Neural progenitor cell (in vitro differentiated cells): ENCODE data around the gene SEC63.
"Not testable (repeated sequence)": the region's sequence is repeated elsewhere in the genome, so short reads cannot be mapped to it uniquely, and the experiment has no call there.

Source experiments
- EZH2 ChIP-seq: fragments of 200-600 bp; sonication (generic); IDR thresholded peaks from 2 replicates; pipeline ENCODE4 v1.6.1; 2017; ENCODE audit warnings: antibody characterized with exemption, mild to moderate bottlenecking, moderate library complexity
- EZH2phosphoT487 ChIP-seq: fragments of 200-600 bp; sonication (generic); IDR thresholded peaks from 2 replicates; pipeline ENCODE4 v1.6.1; 2017; ENCODE audit warnings: antibody characterized with exemption
- TF ChIP-seq, protein P1 (sequence below): fragments of 200-600 bp; sonication (generic); IDR thresholded peaks from 2 replicates; pipeline ENCODE4 v1.5.1; 2017; ENCODE audit warnings: antibody characterized with exemption, mild to moderate bottlenecking

DNA sequence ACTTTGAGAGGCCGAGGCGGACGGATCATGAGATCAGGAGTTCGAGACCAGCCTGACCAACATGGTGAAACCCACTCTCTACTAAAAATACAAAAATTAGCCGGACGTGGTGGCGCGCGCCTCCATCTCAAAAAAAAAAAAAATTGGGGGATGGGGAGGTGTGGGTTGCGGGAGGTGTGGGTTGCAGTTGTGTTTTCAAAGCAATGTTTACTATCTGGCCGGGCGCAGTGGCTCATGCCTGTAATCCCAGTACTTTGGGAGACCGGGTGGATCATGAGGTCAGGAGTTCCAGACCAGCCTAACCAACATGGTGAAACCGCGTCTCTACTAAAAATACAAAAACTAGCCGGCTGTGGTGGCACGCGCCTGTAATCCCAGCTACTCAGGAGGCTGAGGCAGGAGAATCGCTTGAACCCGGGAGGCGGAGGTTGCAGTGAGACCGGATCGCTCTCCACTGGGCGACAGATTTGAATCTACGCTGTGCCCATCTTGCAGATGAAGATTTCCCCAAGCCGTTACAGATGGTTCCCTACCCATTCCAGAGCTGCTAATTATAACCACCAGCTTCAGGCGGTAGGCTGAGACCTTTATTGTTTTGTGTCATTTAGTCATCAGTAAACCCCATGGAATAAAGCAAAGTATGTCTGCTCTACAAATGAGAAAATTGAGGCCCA lies 818 bp upstream of the SEC63 start:
- TF ChIP-seq, protein P1, sequence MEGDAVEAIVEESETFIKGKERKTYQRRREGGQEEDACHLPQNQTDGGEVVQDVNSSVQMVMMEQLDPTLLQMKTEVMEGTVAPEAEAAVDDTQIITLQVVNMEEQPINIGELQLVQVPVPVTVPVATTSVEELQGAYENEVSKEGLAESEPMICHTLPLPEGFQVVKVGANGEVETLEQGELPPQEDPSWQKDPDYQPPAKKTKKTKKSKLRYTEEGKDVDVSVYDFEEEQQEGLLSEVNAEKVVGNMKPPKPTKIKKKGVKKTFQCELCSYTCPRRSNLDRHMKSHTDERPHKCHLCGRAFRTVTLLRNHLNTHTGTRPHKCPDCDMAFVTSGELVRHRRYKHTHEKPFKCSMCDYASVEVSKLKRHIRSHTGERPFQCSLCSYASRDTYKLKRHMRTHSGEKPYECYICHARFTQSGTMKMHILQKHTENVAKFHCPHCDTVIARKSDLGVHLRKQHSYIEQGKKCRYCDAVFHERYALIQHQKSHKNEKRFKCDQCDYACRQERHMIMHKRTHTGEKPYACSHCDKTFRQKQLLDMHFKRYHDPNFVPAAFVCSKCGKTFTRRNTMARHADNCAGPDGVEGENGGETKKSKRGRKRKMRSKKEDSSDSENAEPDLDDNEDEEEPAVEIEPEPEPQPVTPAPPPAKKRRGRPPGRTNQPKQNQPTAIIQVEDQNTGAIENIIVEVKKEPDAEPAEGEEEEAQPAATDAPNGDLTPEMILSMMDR: not testable (repeated sequence)
- not testable (repeated sequence) for TF ChIP-seq EZH2phosphoT487, EZH2
